Activated CD4-positive, alpha-beta T cell treated with anti-CD3 and anti-CD28 coated beads, Interleukin-2, amount 50 U/mL, for 4 hours (primary cell): ENCODE results near the gene GIPC1.
A peak's percentile ranks its signal among the peaks of the same experiment; 100 is the strongest.
"Not testable (repeated sequence)": the region's sequence is repeated elsewhere in the genome, so short reads cannot be mapped to it uniquely, and the experiment has no call there.

Experiments
- DNase-seq, 2 experiments: peaks; one replicate each; pipeline ENCODE4 v3.0.0-alpha.2; 2020

The GIPC1 gene

GRCh38 chr19:14517446-14517839, 21.5 kb upstream of the GIPC1 start:
- DNase-seq, result no peak

- no peak for DNase-seq
Measured at GRCh38 chr19:14516746-14517438, 21.0 kb upstream of the GIPC1 start.

DNA sequence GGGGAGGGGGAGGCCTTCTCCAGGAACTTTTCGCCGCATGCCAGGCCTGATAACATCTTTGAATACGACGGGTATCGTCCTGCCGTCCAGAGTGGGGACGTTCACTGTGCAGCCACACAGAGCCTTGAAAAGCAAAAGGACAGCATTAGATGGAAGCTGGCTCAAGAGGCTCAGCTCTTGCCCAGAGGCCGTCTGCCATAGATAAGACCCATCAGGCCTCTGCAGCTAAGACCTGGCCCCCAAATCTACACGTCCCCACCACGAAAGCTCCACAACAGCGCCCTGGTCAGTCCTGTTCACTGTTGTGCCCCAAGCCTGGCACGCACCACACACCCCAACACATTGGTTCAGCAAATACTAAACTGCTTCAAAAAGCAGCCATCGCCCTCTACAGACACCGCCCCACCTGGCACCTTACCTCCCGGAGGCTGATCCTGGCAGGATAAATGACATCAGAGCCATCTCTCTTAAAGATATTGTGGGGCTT, 20.2 kb upstream of the GIPC1 start:
- no peak for DNase-seq

DNA sequence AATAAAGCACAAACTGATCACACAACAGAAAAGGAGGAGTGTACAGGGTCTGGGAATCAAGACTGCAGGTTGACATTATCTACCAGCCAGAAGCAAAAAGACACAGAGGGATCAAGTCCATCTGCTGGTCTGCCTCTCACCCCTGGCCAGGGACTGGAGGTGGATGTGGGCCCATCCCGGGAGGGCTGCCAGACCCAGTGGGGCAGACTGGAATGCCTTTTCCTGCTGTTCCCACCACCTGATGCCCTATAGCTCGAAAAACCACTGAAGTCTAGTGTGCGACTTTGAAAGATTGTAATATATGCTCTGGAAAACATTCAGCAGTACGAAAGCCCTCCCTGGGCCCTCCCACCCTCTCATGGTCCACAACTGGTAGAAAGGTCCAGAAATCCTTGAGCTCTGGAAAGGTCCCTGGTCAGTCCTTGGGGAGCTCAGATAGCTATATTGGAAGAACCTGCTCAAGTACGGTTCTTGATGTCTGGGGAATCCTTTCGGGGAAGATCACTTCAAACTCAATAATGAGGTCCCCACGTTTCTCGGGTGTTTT, 19.6 kb upstream of the GIPC1 start:
- no peak for DNase-seq

GRCh38 chr19:14514215-14514863, 18.4 kb upstream of the GIPC1 start:
- DNase-seq, result no peak

- DNase-seq, result no peak
Measured at GRCh38 chr19:14512406-14512961, 16.6 kb upstream of the GIPC1 start.

DNA sequence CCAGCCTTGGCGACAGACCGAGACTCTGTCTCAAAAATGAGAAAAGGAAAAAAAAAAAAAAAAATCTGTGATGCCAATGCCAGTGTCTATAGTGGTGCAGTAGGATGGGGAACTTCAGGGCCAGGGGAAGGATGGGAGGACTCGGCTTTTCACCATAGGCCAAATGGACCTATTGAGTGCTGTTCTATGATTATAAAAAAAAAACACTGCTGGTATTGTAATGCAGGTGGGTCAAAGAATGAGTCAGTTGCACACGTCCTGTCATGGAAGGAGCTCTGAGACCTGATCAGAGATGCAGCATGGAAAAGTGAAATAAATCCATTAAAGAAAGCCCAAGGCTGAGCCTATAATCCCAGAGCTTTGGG, 15.3 kb upstream of the GIPC1 start:
- DNase-seq, result no peak

GRCh38 chr19:14510311-14511228, 14.6 kb upstream of the GIPC1 start:
- DNase-seq, result no peak

DNA sequence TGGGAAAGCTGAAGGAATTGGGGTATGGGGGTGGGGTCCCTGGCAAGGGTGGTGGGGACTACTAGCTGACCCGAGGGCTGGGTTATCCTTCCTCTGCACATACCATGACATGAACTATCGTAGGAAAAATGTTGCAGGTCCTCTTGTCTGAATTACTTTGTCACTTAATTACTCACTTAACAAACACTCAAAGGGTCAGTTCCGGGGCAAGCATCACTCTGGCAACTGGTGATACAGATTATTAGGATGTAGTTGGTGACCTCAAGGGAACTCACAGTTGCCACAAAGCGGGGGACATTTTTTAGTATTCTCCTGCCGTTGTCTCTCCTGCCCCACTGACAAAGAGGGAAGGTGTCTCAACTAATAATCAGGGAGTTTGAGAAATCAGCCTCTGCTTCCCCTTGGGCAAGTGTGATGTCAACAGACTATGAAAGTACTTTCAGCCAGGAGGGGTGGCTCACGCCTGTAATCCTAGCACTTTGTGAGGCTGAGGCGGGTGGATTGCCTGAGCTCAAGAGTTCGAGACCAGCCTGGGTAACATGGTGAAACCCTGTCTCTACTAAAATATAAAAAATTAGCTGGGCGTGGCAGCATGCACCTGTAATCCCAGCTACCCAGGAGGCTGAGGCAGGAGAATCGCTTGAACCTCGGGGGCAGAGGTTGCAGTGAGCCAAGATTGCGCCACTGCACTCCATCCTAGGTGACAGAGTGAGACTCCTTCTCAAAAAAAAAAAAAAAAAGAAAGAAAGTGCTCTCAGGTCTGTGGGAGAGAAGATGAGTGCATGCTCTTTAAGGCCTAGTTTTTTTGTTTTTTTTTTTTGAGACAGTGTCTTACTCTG, 12.0 kb upstream of the GIPC1 start:
- DNase-seq, result no peak

GRCh38 chr19:14505488-14506239, 9.7 kb upstream of the GIPC1 start:
- peak; percentile 61 for DNase-seq

- not testable (repeated sequence) for DNase-seq
Measured at GRCh38 chr19:14504575-14504974, 8.6 kb upstream of the GIPC1 start.

GRCh38 chr19:14503285-14503684, 7.4 kb upstream of the GIPC1 start:
- DNase-seq, result no peak

DNA sequence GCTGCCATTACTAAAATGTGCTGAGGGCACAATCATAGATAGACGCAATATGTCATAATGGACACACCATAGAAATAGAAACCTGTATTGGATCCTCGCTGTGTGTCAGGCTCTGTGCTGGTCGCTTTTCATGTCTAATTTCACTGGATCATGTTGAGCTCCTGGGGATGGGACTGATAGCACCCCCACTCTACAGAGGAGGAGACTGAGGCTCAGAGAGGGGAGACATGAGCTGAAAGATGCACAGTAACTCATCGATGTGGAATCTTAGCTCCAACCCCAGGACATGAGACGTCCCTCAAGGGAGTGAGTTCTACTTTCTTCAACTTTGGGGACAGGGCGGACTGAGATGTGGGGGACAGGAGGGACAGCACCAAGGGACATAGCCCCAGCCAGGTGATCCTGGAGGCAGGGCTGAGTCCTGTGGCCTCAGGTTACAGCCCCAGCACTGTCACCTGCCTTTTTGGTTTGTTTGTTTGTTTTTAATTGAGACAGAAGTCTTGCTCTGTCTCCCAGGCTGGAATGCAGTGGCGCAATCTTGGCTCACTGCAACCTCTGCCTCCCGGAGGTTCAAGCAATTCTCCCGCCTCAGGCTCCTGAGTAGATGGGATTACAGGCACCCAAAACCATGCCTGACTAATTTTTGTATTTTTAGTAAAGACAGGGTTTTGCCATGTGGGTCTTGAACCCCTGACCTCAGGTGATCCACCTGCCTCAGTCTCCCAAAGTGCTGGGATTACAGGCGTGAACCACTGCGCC, 6.6 kb upstream of the GIPC1 start:
- DNase-seq, result no peak

DNA sequence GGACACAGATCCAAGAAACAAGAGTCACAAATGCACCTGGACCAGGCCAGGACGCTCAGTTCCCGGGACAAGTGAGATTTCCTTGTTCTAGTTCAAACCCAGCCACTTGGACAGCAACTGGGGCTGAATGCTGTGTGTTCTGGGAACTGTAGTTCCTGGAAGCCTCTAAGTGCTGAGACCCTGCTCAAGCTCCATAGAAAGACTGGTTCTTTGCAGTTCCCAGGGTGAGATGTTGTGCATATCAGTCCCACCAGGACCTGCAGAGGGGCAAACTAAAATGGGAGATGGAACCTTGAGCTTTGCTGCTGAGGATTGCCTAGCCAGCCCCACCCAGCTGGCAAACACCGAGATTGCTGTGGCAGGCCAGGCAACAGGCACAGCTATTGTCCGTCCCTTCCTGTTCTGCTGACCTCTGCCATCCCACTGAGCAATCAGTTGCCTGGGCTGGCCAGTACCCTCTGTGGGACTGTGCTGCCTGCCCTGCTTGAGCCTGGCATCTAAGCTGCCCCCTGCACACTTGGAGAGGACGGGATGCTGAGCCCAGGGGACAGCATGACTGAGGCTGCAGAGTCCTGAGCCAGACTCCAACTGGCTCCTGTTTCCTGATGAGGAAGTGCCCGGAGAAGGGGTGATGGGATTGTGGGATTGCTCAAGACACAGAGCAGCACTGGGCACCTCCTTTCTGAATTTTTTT, 1.4 kb upstream of the GIPC1 start:
- no peak for DNase-seq

- no peak for DNase-seq
Measured at GRCh38 chr19:14496834-14497227, 904 bp upstream of the GIPC1 start.

GRCh38 chr19:14495672-14496028, 277 bp downstream of the GIPC1 start:
- no peak for DNase-seq

- no peak for DNase-seq
Measured at GRCh38 chr19:14494910-14495671, 836 bp downstream of the GIPC1 start.

DNA sequence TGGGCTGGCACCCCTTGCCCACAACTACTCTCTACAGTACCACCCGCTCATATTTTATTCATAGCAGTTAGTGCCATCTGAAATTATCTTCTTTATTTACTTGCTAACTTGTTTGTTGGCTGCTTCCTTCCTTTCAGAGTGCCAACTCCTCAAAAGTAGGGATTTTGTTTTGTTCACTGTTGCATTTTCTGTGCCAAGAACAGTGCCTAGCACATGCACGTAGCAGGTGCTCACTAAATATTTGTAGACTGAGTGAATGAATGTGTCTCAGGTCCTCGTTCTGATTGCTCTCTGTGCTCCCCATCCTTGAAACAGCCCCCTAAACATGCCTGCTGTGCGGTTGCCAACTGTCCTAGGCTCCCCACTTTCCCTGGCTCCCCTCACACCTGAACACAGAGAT, 1.5 kb downstream of the GIPC1 start:
- no peak for DNase-seq

DNA sequence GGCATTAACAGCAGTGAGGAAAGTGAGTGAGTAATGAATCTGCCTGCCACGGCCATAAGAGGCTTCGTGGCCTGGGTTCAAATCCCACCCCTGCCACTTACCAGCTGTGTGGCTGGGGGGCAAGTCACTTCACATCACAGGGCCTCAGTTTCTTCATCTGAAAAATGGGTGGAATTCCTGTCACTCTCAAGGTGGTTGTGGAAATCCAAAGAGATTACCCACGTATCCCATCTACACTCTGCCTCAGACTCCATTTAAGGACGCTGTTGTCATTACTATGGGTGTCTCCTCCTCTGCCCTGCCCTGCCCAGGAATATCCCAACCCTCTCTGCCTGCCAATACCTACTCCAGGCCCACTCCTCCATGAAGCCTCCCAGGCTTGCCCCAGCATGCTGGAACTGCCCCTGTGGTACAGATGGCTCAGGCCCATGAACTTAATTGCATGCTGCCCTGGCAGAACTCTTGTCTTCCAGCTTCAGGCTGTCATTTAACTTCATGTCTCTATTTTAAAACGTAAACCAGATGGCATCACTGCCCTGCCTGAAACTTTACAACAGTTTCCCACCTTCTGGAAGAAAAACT, 3.1 kb downstream of the GIPC1 start:
- no peak for DNase-seq
